ENCODE data around the gene IRF1.

The IRF1 gene

DNA sequence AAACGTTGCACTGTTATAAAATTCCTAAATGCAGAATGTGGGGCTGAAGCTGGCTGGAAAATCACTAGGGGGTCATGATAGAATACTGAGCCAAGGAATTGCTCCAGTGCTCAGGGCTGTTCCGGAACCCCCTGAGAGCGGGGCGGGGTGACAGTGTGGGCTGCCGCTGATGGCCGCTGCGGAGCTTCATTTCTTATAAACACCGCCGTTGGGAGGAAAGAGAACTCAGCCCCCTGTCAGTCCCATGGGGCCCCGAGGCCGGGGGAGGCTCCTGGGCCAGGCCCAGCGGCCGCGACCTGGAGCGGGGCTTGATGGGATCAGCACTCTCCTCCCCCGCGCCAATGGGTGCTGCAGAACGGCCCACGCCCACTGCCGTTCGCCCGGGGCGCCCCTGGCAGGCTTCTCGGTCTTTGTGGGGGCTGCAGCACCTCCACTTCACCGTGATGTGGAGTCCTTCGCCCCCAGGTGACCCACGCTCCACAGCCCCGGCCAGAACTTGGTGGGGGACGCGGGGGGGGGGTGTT is 5.2 kb upstream of the IRF1 start:
- Histone ChIP-seq H3K4me2 (peak overlapping the region; percentile 91), H3K36me3 (no peaks in the 10 kb centered on the region), H4K20me1 (no peaks in the 10 kb centered on the region), H3K27ac (peak overlapping the region; percentile 82), H3K4me1 (peaks cover 85% of the 10 kb centered on the region), H3K9me3 (no peaks in the 10 kb centered on the region), H3K27me3 (no peaks in the 10 kb centered on the region), H3K4me3 (peak overlapping the region; percentile 72), H3K9ac (peak overlapping the region; percentile 78)
- TF ChIP-seq Cebpa-rat (IDR thresholded peaks at IDR 0.05) = no peak

GRCh38 chr5:132493821-132494220 is 3.2 kb upstream of the IRF1 start:
- peak overlapping the region; percentile 82; the same call in 1 of the 2 replicates for H3K27ac ChIP-seq
- no peak for TF ChIP-seq Cebpa-rat (IDR thresholded peaks at IDR 0.05)
- H3K36me3 ChIP-seq = peaks cover 9% of the 10 kb centered on the region
- H3K4me2 ChIP-seq = peak overlapping the region; percentile 91
- H3K27me3 ChIP-seq = no peaks in the 10 kb centered on the region
- H3K9ac ChIP-seq = no peak overlapping the region
- H3K4me1 ChIP-seq = peaks cover 72% of the 10 kb centered on the region
- no peak overlapping the region for H3K4me3 ChIP-seq
- H4K20me1 ChIP-seq = peaks cover 17% of the 10 kb centered on the region
- no peaks in the 10 kb centered on the region for H3K9me3 ChIP-seq

- no peaks in the 10 kb centered on the region for H3K27me3 ChIP-seq
- H3K36me3 ChIP-seq = peaks cover 15% of the 10 kb centered on the region
- peaks cover 23% of the 10 kb centered on the region for H4K20me1 ChIP-seq
- H3K4me3 ChIP-seq = no peak overlapping the region
- TF ChIP-seq Cebpa-rat (IDR thresholded peaks at IDR 0.05) = no peak
- peaks cover 72% of the 10 kb centered on the region for H3K4me1 ChIP-seq
- peak overlapping the region; percentile 91; the same call in 1 of the 2 replicates for H3K4me2 ChIP-seq
- H3K9me3 ChIP-seq = no peaks in the 10 kb centered on the region
- no peak overlapping the region for H3K27ac ChIP-seq
- H3K9ac ChIP-seq = no peak overlapping the region
Observed at GRCh38 chr5:132493241-132493640, 2.7 kb upstream of the IRF1 start.

DNA sequence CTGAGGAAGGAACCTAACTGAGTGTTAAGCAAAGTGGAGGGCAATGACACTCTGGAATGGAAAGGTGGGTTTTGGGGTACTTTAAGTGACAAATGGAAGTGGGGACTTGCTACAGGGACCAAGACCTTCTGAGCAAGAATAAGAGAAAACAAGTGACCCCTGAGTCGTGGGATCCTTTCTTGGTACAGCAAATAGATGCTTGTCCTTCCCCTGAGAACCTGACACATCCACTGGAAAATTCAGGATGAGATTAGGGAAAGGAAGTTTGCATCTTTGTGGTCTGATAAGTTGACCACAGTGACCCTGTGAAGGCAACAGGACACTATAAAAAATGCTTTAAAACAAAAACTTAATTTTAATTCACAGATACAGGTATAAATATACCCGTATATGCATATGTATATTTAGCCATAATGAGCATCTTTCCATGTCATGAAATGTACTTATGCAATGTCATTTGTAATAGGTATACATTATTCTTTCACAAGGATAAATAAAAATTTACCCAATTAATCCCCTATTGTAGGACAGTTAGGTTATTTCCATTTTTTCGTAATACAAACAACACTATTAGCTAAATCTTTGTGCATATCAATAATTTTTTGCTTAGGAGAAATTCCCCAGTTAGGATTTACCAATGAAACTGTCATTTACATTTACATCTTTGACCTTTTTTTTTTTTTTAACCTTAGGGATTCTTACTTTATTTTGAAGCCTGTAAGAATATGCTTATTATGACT is 2.0 kb upstream of the IRF1 start:
- Histone ChIP-seq H3K9ac (no peak overlapping the region), H3K4me2 (peak overlapping the region; percentile 96), H4K20me1 (peaks cover 30% of the 10 kb centered on the region), H3K27me3 (no peaks in the 10 kb centered on the region), H3K9me3 (no peaks in the 10 kb centered on the region), H3K4me1 (peaks cover 72% of the 10 kb centered on the region), H3K27ac (no peak overlapping the region), H3K36me3 (peaks cover 21% of the 10 kb centered on the region), H3K4me3 (no peak overlapping the region)
- no peak for TF ChIP-seq Cebpa-rat (IDR thresholded peaks at IDR 0.05)

DNA sequence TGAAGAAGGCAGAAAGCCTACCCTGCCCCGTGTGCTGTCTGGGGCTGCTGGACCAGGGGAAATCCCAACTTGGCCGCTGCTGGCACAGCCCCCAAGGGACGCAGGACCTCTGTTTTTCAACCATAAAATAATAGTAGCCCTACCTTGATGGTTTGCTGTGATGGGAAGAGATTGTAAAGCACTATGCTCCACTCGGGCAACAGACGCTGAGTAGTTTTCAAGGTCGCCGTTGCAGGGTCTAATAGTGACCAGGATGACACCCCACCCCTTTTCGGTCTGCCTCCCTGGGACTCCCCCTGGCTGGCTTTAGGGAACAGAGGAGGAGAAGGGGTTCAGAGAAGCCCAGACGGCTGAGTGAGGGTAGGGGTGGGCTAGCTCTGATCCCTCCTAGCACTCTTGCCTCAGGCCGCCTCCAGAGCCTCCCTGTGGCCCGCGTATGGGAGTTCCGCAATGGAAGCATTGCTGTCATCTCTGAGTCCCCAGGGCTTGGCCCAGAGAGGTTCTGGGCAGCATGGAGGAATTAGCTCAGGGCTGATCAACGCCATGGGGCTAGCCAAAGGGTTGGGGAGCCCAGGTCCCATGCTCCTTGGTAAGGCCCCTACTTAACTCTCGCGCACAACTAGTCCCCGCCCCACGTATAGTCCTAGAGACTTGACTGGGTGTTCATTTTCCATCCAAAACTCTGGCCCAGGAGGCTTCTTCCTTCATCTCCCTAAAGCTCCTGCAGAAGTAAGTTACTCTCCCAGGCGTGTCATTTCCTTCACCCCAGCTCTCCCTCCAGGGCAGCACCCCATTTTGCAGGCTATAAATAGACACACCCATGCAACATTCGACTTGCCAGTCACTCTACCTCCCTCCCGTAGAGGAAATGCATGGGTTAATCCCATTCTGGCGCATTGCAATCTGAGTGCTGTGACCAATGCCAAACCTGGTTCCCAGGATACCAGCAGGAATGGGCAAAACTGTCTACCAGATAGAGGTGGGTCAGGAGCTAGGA is 1.1 kb upstream of the IRF1 start:
- Histone ChIP-seq H3K36me3 (peaks cover 30% of the 10 kb centered on the region), H3K4me2 (peak overlapping the region; percentile 96), H3K27me3 (no peaks in the 10 kb centered on the region), H3K4me3 (peak overlapping the region; percentile 96), H3K9ac (peak overlapping the region; percentile 95), H4K20me1 (peaks cover 39% of the 10 kb centered on the region), H3K4me1 (peaks cover 74% of the 10 kb centered on the region), H3K27ac (peak overlapping the region; percentile 86), H3K9me3 (no peaks in the 10 kb centered on the region)
- no peak for TF ChIP-seq Cebpa-rat (IDR thresholded peaks at IDR 0.05)

DNA sequence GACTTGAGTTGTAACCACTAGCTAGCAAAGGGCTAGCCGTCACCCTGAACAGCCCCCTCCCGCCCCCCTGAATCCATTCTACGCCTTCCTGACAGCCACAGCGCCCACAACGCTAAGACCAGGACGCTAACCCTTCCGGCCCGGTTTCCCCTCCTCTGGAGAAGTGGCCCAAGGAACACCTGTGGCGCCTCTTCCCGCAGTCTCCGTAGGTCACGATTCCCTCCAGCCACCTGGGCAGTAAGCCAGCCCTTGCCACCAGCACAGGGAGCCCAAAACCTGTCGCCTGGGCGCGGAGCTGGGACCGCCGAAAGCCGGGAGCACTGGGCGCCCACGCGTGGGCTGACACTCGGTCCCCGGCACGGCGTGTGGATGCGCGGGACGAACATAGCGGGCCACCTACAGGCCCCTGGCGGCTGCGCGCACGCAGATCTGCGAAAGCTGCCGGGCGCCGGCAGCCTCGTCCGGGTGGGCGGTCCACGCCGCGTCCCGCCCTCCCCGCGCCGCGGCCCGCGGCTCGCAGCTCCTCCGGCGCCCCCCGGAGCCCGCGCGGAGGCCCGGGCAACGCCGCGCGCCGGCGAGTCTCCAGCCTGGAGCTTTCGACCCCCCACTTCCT is 596 bp downstream of the IRF1 start:
- H3K27ac ChIP-seq = peak overlapping the region; percentile 94
- H4K20me1 ChIP-seq = peaks cover 56% of the 10 kb centered on the region
- no peak for TF ChIP-seq Cebpa-rat (IDR thresholded peaks at IDR 0.05)
- H3K27me3 ChIP-seq = no peaks in the 10 kb centered on the region
- H3K36me3 ChIP-seq = peaks cover 47% of the 10 kb centered on the region
- H3K4me1 ChIP-seq = peaks cover 83% of the 10 kb centered on the region
- H3K4me3 ChIP-seq = peak overlapping the region; percentile 96
- H3K9ac ChIP-seq = peak overlapping the region; percentile 95
- peak overlapping the region; percentile 94 for H3K4me2 ChIP-seq
- no peaks in the 10 kb centered on the region for H3K9me3 ChIP-seq

- peaks cover 83% of the 10 kb centered on the region for H3K4me1 ChIP-seq
- peak overlapping the region; percentile 95 for H3K9ac ChIP-seq
- H3K9me3 ChIP-seq = no peaks in the 10 kb centered on the region
- peak overlapping the region; percentile 96 for H3K4me3 ChIP-seq
- H3K36me3 ChIP-seq = peaks cover 55% of the 10 kb centered on the region
- H4K20me1 ChIP-seq = peaks cover 63% of the 10 kb centered on the region
- H3K27me3 ChIP-seq = no peaks in the 10 kb centered on the region
- no peak for TF ChIP-seq Cebpa-rat (IDR thresholded peaks at IDR 0.05)
- H3K4me2 ChIP-seq = peak overlapping the region; percentile 94
- H3K27ac ChIP-seq = peak overlapping the region; percentile 94
Observed at GRCh38 chr5:132489051-132489770, 1.4 kb downstream of the IRF1 start.

- Histone ChIP-seq H3K4me1 (peaks cover 83% of the 10 kb centered on the region), H3K9me3 (no peaks in the 10 kb centered on the region), H3K4me3 (peak overlapping the region; percentile 96), H3K27me3 (no peaks in the 10 kb centered on the region), H3K9ac (peak overlapping the region; percentile 95), H4K20me1 (peaks cover 70% of the 10 kb centered on the region), H3K27ac (peak overlapping the region; percentile 94; the same call in 1 of the 2 replicates), H3K4me2 (peak overlapping the region; percentile 94), H3K36me3 (peaks cover 61% of the 10 kb centered on the region)
- TF ChIP-seq Cebpa-rat (IDR thresholded peaks at IDR 0.05) = no peak
Observed at GRCh38 chr5:132488590-132488989, 2.0 kb downstream of the IRF1 start.
